Right lobe of liver (tissue), 6 donors: ENCODE results near the gene FOXN1. TPM values are rescaled to one million over a fixed set of nuclear protein-coding genes. Genes with fewer than 3 reads are reported as not detected.
"Not testable (repeated sequence)": the region's sequence is repeated elsewhere in the genome, so short reads cannot be mapped to it uniquely, and the experiment has no call there.

Experiments used
- ATAC-seq, 4 donors: fragments of 200-7000 bp; cut with Tn5 transposase; one replicate each; pipeline ENCODE4 v1.9.1; 2020; ENCODE audit warnings: mild to moderate bottlenecking in 4 of 4, moderate library complexity in 4 of 4
- DNase-seq, 3 donors: peaks; one replicate each; pipeline ENCODE4 v3.0.0-alpha.2; 2020
- H3K27ac ChIP-seq, 3 donors: fragments of 200-600 bp; one replicate each; pipeline ENCODE4 v1.8.0; 2022
- H3K27me3 ChIP-seq, 2 donors: fragments of 200-600 bp; one replicate each; pipeline ENCODE4 v1.8.0; 2022
- H3K36me3 ChIP-seq, 4 donors: fragments of 200-600 bp; sonication (generic) in 1 of 4; one replicate each; pipeline versions ENCODE4 v1.5.1 to v1.8.0; 2017 to 2022; ENCODE audit warnings: control low read depth in 1 of 4
- H3K4me1 ChIP-seq, 4 donors: fragments of 200-600 bp; sonication (generic) in 1 of 4; one replicate each; pipeline versions ENCODE4 v1.5.1 to v1.8.0; 2017 to 2022; ENCODE audit warnings: control low read depth in 1 of 4
- H3K4me3 ChIP-seq, 3 donors: fragments of 200-600 bp; one replicate each; pipeline ENCODE4 v1.8.0; 2022
- H3K9me3 ChIP-seq, 4 donors: fragments of 200-600 bp; sonication (generic) in 1 of 4; one replicate each; pipeline versions ENCODE4 v1.5.1 to v1.8.0; 2017 to 2022; ENCODE audit warnings: control low read depth in 1 of 4
- POLR2A ChIP-seq: fragments of 450-650 bp; IDR thresholded peaks from one replicate; pipeline ENCODE4 v1.6.1; 2017; ENCODE audit warnings: antibody characterized with exemption, mild to moderate bottlenecking
- WGBS: methylation state at CpG from one replicate; pipeline ENCODE4 v1.1.6; 2018; ENCODE audit warnings: low coverage, low lambda C conversion rate; ENCODE audit not compliant: insufficient coverage; ENCODE audit errors: missing lambda C conversion rate; 5-methylcytosine and 5-hydroxymethylcytosine counted together
- intact Hi-C, 2 donors: fragments of 100-400 bp; cut with DNase I; formaldehyde crosslinking; loops; one replicate each; pipeline versions ENCODE4 v1.11.2 to v1.14.1; 2022
- long read RNA-seq: library from polyadenylated mRNA; unstranded; transcript quantifications from one replicate; pipeline ENCODE4 v2.0.0, GENCODE V29; 2019
- total RNA-seq, 6 experiments: library from RNA; depleted of rRNA in 2 of 6; stranded (reverse); fragments of >200 nt in 2 of 6; fragmentation: NEBNext Ultra II Directional in 3 of 6; extraction: Animal tissue kit (Norgen Biotek cat#: 25700) in 3 of 6; gene quantifications; one replicate each; pipeline versions ENCODE4 v1.1.0 to v1.2.4, GENCODE V29; 2016 to 2023
- TF ChIP-seq, protein P1 (sequence below), 4 donors: fragments of 200-600 bp in 3 of 4; fragments of 450-650 bp in 1 of 4; IDR thresholded peaks; one replicate each; pipeline versions ENCODE4 v1.5.1 to v1.8.0; 2016 to 2022; ENCODE audit warnings: antibody characterized with exemption in 4 of 4, mild to moderate bottlenecking in 2 of 4
- donor health status: DM: no; HTN: yes; CAD: no.
- donor health status: DM: no; HTN: no; CAD: no.
- donor health status: DM: no; HTN: no; CAD: no.
- donor health status: DM: no; HTN: yes; CAD: no.
- donor health status: DM: no; HTN: yes; CAD: no.

The FOXN1 gene, protein sequence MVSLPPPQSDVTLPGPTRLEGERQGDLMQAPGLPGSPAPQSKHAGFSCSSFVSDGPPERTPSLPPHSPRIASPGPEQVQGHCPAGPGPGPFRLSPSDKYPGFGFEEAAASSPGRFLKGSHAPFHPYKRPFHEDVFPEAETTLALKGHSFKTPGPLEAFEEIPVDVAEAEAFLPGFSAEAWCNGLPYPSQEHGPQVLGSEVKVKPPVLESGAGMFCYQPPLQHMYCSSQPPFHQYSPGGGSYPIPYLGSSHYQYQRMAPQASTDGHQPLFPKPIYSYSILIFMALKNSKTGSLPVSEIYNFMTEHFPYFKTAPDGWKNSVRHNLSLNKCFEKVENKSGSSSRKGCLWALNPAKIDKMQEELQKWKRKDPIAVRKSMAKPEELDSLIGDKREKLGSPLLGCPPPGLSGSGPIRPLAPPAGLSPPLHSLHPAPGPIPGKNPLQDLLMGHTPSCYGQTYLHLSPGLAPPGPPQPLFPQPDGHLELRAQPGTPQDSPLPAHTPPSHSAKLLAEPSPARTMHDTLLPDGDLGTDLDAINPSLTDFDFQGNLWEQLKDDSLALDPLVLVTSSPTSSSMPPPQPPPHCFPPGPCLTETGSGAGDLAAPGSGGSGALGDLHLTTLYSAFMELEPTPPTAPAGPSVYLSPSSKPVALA
- total RNA-seq, result not detected
- long read RNA-seq, result 0 reads

DNA sequence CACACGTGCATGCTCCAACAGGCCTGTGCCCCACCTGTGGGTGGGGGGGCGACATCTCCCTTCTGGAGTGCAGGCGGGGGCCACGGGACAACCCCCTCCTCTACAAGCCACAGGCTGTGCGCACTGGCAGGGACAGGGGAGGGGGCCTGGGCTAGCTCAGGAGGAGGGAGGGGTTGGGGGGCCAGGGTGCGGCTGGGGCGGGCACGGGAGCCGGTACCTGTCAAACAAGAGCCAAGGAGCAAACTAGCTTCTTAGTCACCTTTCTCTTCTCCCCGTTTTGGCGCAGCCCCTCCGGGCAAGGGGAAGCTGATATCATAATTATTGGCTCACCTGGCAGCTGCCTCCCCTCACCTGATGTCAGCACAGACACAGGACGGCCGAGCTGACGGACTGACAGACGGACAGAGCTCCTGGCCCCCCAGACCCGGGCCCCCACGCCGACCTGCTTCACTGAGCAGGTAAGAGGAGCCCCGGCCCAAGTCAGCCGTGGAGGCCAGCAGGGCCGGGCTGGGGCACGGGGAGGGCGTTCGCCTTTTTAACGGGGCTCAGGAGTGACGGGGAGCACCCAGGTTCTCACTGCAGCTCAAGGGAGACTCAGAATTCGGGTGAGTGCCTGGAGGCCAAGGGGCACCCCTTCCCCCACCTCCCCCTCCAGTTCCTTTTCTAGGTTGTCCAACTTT is at the start of gene FOXN1:
FOXN1 (plus strand) TSS at position 363 of the 680 bp plus-strand sequence. CDS start 17,622 bp downstream, outside the sequence.
- no peak for TF ChIP-seq POLR2A
- TF ChIP-seq, protein P1, sequence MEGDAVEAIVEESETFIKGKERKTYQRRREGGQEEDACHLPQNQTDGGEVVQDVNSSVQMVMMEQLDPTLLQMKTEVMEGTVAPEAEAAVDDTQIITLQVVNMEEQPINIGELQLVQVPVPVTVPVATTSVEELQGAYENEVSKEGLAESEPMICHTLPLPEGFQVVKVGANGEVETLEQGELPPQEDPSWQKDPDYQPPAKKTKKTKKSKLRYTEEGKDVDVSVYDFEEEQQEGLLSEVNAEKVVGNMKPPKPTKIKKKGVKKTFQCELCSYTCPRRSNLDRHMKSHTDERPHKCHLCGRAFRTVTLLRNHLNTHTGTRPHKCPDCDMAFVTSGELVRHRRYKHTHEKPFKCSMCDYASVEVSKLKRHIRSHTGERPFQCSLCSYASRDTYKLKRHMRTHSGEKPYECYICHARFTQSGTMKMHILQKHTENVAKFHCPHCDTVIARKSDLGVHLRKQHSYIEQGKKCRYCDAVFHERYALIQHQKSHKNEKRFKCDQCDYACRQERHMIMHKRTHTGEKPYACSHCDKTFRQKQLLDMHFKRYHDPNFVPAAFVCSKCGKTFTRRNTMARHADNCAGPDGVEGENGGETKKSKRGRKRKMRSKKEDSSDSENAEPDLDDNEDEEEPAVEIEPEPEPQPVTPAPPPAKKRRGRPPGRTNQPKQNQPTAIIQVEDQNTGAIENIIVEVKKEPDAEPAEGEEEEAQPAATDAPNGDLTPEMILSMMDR (IDR thresholded peaks at IDR 0.05), result no peak
- ATAC-seq (no peak), DNase-seq (no peak)
- no peaks in the 10 kb centered on the region for H3K27me3 ChIP-seq
- H3K4me1 ChIP-seq, result no peaks in the 10 kb centered on the region
- 64% methylated on average over 3 of the region's 28 CpGs for WGBS
- H3K4me3 ChIP-seq, result no peak within 1 kb of the TSS
- no peak within 1 kb of the TSS for H3K27ac ChIP-seq
- H3K36me3 ChIP-seq, result no peaks in the 10 kb centered on the region
- no peaks in the 10 kb centered on the region for H3K9me3 ChIP-seq
- intact Hi-C loops, result no loop called here

DNA sequence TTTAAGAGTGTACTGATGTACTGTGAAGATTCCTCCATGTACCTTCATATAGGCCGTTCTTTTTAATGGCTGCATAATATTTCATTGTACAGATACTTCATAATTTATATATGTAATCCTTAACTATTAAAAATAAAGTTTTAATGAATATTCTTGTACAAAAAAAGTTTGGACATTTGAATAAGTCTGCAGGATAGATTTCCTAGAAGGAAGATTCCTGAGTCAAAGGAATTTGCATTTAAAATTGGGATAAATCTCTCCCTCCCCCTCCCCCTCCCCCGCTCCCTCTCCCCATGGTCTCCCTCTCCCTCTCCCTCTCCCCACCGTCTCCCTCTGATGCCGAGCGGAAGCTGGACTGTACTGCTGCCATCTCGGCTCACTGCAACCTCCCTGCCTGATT is 48.3 kb upstream of the FOXN1 start:
- DNase-seq, result no peak
- no peaks in the 10 kb centered on the region for H3K9me3 ChIP-seq
- no peaks in the 10 kb centered on the region for H3K36me3 ChIP-seq
- no peaks in the 10 kb centered on the region for H3K27me3 ChIP-seq
- TF ChIP-seq, protein P1 (IDR thresholded peaks at IDR 0.05), result no peak
- no peak for TF ChIP-seq POLR2A
- no peak overlapping the region for H3K4me3 ChIP-seq
- no peak for ATAC-seq
- no peak overlapping the region for H3K27ac ChIP-seq
- intact Hi-C loops, result no loop called here
- no peaks in the 10 kb centered on the region for H3K4me1 ChIP-seq
- WGBS, result 63% methylated on average over 6 of the region's 6 CpGs

DNA sequence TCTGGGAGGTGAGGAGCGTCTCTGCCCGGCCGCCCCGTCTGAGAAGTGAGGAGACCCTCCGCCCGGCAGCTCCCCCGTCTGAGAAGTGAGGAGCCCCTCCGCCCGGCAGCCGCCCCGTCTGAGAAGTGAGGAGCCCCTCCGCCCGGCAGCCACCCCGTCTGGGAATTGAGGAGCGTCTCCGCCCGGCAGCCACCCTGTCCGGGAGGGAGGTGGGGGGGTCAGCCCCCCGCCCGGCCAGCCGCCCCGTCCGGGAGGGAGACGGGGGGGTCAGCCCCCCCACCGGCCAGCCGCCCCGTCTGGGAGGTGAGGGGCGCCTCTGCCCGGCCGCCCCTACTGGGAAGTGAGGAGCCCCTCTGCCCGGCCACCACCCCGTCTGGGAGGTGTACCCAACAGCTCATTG is 47.3 kb upstream of the FOXN1 start:
- H3K4me3 ChIP-seq, H3K9me3 ChIP-seq, ATAC-seq, intact Hi-C loops, H3K4me1 ChIP-seq, DNase-seq, H3K27ac ChIP-seq, H3K27me3 ChIP-seq, H3K36me3 ChIP-seq: not testable (repeated sequence)
- WGBS, result 100% methylated on average over 2 of the region's 32 CpGs

DNA sequence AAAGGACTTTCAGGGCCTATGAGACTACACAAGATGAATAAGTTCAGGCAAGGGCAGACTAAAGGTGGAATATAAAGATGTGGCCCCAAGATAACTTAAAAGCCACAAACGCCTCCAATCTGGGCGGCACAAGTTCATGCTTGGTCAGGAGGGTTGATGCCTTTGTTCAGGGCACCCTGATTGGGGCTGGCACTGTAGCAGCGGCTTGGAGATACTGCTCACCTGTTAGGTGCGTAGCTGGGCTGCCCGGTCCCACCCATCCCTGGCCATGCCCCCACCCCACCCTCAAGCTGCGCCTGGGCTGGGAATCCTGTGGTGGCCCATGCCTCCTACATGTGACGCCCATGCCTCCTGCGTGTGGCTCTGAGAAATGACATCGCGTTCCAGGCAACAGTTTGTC is 45.2 kb upstream of the FOXN1 start:
- Histone ChIP-seq H3K36me3 (no peaks in the 10 kb centered on the region), H3K27me3 (no peaks in the 10 kb centered on the region), H3K27ac (no peak overlapping the region), H3K4me3 (no peak overlapping the region), H3K4me1 (no peaks in the 10 kb centered on the region), H3K9me3 (no peaks in the 10 kb centered on the region)
- WGBS, result 97% methylated on average over 6 of the region's 10 CpGs
- intact Hi-C loops, result no loop called here
- DNase-seq, result no peak
- TF ChIP-seq, protein P1 (IDR thresholded peaks at IDR 0.05), result no peak
- TF ChIP-seq POLR2A, result no peak
- ATAC-seq, result peak in 1 of 4 donors; percentile 21

DNA sequence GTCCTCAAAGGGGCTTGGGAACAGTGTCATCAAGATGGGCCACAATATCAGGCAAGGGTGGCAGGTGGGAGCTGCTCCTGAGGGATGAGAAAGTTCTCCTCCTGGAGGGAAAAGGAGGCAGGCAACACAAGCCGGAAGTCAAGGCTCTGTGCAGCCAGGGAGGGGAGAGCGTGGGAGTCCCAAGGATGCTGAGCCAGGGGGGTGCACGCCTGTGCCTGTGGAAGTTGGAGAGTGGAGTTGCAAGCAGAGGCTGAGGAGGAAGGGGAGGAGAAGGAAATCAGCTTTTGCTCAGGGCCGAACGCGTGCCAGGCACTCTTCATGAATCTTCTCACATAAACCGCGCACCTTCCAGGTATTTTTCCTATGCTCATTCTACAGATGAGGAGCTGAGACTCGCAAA is 40.1 kb upstream of the FOXN1 start:
- peaks cover 0 to 6% (median 0%) of the 10 kb centered on the region in 4 donors for H3K4me1 ChIP-seq
- H3K9me3 ChIP-seq, result no peaks in the 10 kb centered on the region
- no peaks in the 10 kb centered on the region for H3K36me3 ChIP-seq
- no peak overlapping the region for H3K27ac ChIP-seq
- intact Hi-C loops, result no loop called here
- no peak for TF ChIP-seq POLR2A
- TF ChIP-seq, protein P1 (IDR thresholded peaks at IDR 0.05), result no peak
- H3K27me3 ChIP-seq, result no peaks in the 10 kb centered on the region
- ATAC-seq, result no peak
- no peak overlapping the region for H3K4me3 ChIP-seq
- 70% methylated on average over 3 of the region's 9 CpGs for WGBS
- no peak for DNase-seq
